ENCODE data around the gene EZH2. TPM values are rescaled to one million over a fixed set of nuclear protein-coding genes. Genes with fewer than 3 reads are reported as not detected.
A peak's percentile ranks its signal among the peaks of the same experiment; 100 is the strongest.

EZH2 gene
- total and polyA plus RNA-seq, 2 of the 4 experiments (the other 2 are of a cell fraction) = 13.1 to 19.8 TPM

DNA sequence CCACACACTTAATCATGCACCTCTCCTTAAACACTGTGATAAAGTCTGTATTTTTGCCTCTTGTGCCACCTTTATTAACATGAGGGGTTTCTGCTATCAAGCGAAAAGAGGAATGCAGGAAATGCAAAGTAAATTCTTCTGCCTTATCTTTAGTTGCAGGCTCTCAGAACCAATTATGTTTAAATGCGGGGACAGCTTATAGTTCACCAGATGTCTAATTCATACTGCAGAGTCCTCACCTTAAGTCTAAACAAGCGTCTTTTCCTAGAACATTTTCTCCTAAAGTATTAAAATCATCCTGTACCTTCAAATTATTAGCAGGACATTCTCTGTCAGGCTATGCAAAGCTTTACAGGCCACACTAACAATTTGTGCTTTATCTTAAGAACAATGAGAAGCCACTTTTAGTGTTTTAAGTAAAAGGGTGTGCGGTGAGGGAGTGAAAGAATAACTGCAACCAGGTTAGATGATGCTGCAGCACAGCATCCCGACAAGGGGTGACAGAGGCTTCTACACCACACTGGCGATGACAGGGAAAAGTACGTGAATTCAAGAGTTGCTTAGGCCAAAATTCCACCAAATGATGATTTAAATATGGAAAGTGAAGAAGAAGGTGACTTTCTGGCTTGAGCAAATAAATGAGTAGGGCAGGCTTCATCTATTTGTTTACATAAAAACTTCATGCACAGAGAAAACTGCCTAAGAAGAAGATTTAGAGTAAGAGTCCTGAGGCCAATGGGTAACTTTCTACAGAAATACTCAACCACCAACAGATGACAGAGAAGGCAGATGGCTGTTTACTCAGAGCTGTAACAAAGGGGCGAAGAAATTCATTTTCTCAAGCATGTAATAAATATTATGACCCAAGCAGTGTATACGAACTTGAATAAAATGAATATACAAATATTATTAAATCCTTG lies 36.0 kb downstream of the EZH2 start:
- H2BK5ac ChIP-seq (ENCODE audit: low read depth, low read length, poor library complexity, severe bottlenecking) = no peak overlapping the region
- CTCF ChIA-PET = interaction anchor here (1.0 kb wide), 1 partner anchor 8 kb away, joined by 3 read pairs; no protein-coding TSS in a partner anchor
- no peak overlapping the region for H3K27ac ChIP-seq (ENCODE audit: insufficient read depth, low read length)
- no peaks in the 10 kb centered on the region for H3K36me3 ChIP-seq (ENCODE audit: control insufficient read depth, insufficient read depth, low read length)
- DNase-seq (no peak), ATAC-seq (ENCODE audit: low read depth) (peak; percentile 45; the same call in 1 of the 2 replicates)
- no peak overlapping the region for H4K8ac ChIP-seq (ENCODE audit: low read depth in 2 of 2, low read length in 2 of 2)
- no peak overlapping the region for H3K56ac ChIP-seq (ENCODE audit: extremely low read depth, insufficient read depth, low read length)
- no peak overlapping the region for H3K4me3 ChIP-seq (ENCODE audit: insufficient read depth, low read depth, low read length)
- no peaks in the 10 kb centered on the region for H3K27me3 ChIP-seq (ENCODE audit: control insufficient read depth, insufficient read depth, low read length)
- H3K9me1 ChIP-seq (ENCODE audit: insufficient read depth, low read length) = peaks cover 5% of the 10 kb centered on the region
- 100% methylated on average over 1 of the region's 9 CpGs; no CpG with 5 or more reads in 1 of the 2 experiments for WGBS, 2 experiments (ENCODE audit: extremely low coverage in 2 of 2, insufficient read length in 1 of 2)
- POLR2A ChIA-PET (ENCODE audit: unreplicated experiment) = no interaction called here
- in situ Hi-C loops (cut with MboI; ENCODE audit: low sequenced_read_pairs) = no loop called here
- peaks cover 8% of the 10 kb centered on the region for H4K20me1 ChIP-seq (ENCODE audit: insufficient read depth, low read length)
- H3K4me1 ChIP-seq (ENCODE audit: control insufficient read depth, insufficient read depth, low read length) = peaks cover 4% of the 10 kb centered on the region; the same call in 1 of the 2 replicates
- no peak overlapping the region for H3K4ac ChIP-seq (ENCODE audit: low read depth, low read length)
- BruUV-seq (replicated peaks) = no TSS peak
- H3K9me3 ChIP-seq (ENCODE audit: control insufficient read depth, insufficient read depth, low read length) = no peaks in the 10 kb centered on the region
- H2AK9ac ChIP-seq (replicated peaks; ENCODE audit: low read depth, low read length, poor library complexity) = no peak overlapping the region
- H2BK15ac ChIP-seq (ENCODE audit: low read depth, low read length) = no peak overlapping the region
- no peak overlapping the region for H4K91ac ChIP-seq (ENCODE audit: insufficient read depth, low read depth, low read length)
- no peak overlapping the region for H3K23ac ChIP-seq (ENCODE audit: low read depth, low read length)
- H2AK5ac ChIP-seq (ENCODE audit: low read depth, low read length) = no peak overlapping the region
- H4K5ac ChIP-seq (ENCODE audit: low read depth, low read length) = no peak overlapping the region
- no peak overlapping the region for H3K14ac ChIP-seq (replicated peaks; ENCODE audit: low read depth, low read length)
- TF ChIP-seq RCOR1 (IDR thresholded peaks at IDR 0.05; ENCODE audit: insufficient replicate concordance, low read length) (no peak), BHLHE40 (IDR thresholded peaks at IDR 0.05; ENCODE audit: low read depth, low read length) (no peak), RAD21 (IDR thresholded peaks at IDR 0.05; ENCODE audit: low read length) (no peak), POLR2A (IDR thresholded peaks at IDR 0.05; ENCODE audit: low read depth, low read length) (no peak), SMC3 (IDR thresholded peaks at IDR 0.05; ENCODE audit: low read depth, low read length) (no peak), MAFK (IDR thresholded peaks at IDR 0.05; ENCODE audit: low read depth, low read length) (no peak), CEBPB (IDR thresholded peaks at IDR 0.05; ENCODE audit: low read depth, low read length) (no peak)
- TF ChIP-seq, protein P1, sequence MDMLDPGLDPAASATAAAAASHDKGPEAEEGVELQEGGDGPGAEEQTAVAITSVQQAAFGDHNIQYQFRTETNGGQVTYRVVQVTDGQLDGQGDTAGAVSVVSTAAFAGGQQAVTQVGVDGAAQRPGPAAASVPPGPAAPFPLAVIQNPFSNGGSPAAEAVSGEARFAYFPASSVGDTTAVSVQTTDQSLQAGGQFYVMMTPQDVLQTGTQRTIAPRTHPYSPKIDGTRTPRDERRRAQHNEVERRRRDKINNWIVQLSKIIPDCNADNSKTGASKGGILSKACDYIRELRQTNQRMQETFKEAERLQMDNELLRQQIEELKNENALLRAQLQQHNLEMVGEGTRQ (IDR thresholded peaks at IDR 0.05; ENCODE audit: low read depth, low read length) = no peak
- intact Hi-C loops (cut with micrococcal nuclease) = no loop called here
- no peak overlapping the region for H2BK20ac ChIP-seq (ENCODE audit: low read depth, low read length)
- H3K9ac ChIP-seq (ENCODE audit: low read depth, low read length) = no peak overlapping the region
- H2AFZ ChIP-seq (replicated peaks; ENCODE audit: low read length, poor library complexity) = no peak overlapping the region
- dilution Hi-C loops (cut with HindIII; ENCODE audit: low sequenced_read_pairs, unreplicated experiment) = no loop called here
- H3K79me1 ChIP-seq (ENCODE audit: low read depth in 1 of 2, low read length in 2 of 2) = peaks cover 27 to 55% of the 10 kb centered on the region in 2 experiments
- H3K18ac ChIP-seq (ENCODE audit: low read depth, low read length) = no peak overlapping the region
- no peak overlapping the region for H2BK120ac ChIP-seq (ENCODE audit: low read depth, low read length)
- peak overlapping the region; percentile 34; the same call in 1 of the 2 replicates for H3K4me2 ChIP-seq (ENCODE audit: low read depth, low read length)
